NCI-H2171 treated with DMSO at 0.1 percent for 48 hours (cell line): ENCODE data around the gene BCAS4.

Source experiments
- DNase-seq: peaks from one replicate; lab custom pipeline; 2025; lab: John Stamatoyannopoulos, UW

Gene BCAS4

DNA sequence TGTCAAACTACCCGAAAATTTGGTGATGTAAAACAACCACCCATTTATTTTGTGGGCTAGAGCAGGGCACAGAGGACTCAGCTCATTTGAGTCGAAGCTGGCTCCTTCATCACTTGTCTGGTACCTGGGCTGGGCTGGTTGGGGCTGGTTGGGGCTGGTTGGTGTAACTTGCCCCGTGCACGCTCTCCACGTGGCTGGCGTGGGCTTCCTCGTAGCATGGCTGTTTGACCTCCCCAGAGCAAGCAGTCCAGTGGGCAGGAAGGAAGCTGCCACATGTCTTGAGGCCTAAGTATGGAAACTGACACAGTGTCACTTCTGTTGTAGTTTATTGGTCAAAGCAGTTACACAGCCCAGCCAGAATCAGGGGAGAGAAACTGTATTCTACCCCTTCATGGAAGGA is 27.1 kb downstream of the BCAS4 start:
- no peak for DNase-seq

DNA sequence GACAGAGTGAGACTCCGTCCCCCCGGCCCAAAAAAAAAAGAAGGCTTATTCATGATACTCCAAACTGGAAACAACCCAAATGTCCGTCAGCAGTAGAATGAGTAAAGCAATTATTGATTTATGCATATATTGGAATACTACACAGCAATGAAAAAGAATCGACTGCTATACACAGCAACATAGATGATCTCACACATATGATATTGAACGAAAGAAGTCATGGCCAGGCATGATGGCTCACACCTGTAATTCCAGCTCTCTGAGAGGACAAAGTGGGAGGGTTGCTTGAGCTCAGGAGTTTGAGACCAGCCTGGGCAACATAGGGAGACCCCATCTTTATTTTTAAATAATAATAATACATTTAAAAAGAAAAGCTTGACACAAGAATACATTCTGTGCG is 28.5 kb downstream of the BCAS4 start:
- DNase-seq: no peak

DNA sequence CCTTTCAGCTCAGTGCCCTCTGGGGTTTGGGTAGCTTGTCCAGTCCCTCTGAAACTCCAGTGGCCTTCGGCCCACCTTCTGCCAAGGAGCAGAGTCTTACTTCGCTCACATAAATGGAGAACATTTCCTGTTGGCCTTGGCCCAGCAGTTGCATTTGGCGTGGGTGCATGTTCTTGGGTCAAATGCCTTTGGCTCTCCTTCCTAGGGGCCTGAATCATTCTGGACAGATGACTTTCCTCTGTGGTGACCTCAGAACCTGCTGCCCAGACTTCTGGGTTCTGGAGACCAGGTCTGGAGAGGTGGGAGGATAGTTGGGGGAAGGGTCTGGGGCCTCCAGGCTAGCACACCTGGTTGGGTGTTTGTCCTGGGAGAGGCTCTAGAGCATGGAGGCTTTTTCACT is 29.3 kb downstream of the BCAS4 start:
- no peak for DNase-seq

DNA sequence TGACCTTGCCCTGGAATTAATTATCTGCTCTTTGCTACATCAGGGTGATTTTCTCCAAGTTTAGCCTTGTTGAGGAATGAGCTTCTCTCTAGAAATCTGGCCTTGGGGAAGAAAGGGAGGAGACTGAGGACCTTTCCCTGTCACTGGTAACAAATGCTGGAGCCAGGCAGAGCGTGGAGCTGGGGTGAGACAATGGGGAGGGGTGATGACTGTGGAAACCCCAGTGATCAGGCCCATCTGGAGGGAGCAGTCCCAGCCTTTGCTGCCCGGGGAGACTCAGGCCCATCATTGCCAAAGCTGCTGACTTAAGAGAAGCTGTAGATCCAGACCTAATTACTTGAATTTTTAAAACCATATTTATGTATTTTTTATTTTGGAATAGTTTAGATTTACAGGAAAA is 31.3 kb downstream of the BCAS4 start:
- no peak for DNase-seq

DNA sequence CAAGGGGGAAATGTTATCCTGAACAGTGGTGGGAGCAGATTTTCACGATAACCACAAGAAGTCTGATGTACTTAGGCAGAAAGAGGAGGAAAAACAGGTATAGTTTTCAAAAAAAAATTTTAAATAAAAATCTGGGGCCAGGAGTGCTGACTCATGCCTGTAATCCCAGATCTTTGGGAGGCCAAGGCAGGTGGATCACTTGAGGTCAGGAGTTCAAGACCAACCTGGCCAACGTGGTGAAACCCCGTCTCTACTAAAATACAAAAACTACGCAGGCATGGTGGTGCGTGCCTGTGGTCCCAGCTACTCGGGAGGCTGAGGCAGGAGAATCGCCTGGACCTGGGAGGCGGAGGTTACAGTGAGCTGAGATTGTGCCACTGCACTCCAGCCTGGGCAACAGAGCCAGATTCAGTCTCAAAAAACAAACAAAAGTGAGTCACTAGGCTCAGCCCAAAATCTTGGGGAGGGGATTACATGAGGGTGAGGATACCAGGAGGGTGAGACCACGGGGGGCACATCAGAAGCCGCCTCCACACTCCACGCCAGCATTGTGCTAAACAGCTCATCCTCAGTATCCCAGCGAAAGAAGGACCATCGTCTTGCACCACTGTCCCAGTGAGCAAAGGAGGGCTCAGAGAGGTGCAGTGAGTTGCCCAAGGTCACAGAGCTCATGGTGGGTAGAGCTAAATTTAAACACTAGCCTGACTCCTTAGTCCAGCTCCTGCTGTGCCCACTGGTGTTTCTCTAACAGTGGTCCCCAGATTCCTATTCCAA is 33.7 kb downstream of the BCAS4 start:
- DNase-seq: no peak

DNA sequence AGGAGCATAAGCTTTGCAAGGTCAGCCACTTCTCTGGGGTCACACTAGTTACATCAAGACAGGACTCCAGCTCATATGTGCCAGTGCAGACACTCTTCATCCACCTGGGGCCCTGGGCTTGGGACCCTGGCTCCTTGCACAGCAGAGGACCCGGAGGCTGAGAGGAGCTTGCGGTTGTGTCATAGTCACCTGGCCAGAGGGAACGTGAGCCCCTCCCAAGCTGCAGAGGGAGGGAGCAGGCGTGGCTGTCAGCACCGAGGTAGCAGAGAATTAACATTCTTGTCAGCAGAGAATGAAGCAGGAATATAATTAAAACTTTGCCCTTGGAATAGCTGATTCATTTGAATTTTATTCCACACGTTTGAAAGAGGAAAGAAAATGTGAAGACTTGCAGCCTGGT is 36.8 kb downstream of the BCAS4 start:
- DNase-seq: no peak

DNA sequence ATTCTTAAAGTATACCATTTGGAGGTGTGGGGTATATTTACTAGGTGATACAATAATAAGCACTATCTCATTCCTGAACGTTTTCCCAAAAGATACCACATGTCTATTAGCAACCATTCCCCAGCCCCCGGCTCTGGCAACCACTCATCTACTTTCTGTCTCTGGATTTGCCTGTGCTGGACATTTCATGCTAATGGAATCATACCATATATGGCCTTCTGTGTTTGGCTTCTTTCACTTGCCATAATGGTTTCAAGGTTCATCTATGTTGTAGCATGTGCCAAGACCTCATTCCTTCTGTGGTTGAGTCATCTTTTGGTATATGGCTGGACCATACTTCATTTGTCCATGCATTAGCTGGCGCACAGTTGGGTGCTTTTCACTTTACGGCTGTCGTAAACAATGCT is 39.7 kb downstream of the BCAS4 start:
- no peak for DNase-seq

DNA sequence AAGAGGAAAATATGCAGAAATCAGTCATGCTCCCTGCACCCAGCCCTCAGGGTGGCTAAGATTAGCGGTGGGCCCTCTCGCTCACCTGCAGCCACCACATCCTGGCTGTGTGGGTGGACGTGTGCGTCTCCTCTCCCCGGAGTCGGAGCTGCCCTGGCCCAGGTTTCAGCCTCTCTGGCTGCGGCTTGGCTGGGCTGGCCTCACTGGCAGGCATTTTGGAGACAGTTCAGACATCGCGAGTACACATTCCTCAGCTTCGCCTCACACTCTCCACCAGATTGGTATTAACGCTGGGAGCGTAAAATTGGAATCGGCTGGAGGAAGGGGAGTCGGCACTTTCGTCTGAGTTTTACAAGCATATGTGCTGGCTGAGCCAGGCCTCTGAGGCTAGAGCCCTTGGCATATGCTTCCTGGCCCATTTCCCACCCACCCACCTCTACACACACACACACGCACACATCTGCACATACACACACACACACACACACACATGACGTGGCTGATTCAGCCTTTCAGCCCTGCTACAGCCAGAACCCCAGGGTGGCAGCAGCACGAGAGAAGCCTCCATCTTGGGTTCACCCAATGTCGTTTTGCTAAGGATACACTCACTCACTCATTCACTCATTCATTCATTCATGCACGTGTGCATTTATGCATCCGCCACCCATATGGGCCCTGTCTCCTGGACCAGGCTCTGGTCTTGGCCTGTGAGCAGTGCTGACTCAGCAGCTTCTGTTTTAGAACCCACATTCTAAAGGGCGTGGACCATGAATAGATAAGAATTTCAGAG is 42.9 kb downstream of the BCAS4 start:
- DNase-seq: no peak

DNA sequence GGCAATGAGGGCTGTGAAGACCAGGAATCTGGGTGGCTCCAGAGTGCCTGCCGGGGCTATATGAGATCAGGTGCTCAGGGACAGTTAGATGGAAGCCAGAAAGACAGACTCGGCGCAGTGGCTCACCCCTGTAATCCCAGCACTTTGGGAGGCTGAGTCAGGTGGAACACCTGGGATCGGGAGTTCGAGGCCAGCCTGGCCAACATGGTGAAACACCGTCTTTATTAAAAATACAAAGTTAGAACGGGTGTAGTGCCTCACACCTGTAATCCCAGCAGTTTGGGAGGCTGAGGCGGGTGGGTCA is 43.4 kb downstream of the BCAS4 start:
- no peak for DNase-seq

DNA sequence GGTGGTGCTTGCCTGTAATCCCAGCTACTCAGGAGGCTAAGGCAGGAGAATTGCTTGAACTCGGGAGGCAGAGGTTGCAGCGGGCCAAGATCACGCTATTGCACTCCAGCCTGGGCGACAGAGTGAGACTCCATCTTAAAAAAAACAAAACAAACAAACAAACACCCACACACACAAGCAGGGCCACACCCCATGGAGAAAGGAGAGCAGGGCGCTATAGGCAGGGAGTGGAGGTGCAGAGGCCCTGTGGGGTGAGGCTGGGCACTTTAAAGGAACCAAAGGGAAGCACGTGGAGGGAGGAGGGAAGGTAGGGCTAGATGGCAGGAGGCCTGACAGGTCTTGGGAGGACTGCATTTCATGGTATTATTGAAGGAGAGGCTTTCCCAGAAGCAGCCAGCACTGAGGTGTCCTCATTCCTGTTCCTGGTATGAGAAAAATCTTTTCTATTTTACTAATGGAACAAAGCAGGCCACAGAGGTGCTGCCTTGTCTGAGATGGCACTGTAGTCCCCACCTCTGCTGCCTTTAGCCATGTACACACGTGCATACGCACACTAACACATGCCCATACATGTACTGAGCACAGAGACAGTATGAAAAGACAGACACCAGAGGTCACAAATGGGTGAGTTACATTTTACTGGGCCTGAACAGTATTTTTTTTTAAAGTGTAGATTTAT is 44.0 kb downstream of the BCAS4 start:
- DNase-seq: no peak

DNA sequence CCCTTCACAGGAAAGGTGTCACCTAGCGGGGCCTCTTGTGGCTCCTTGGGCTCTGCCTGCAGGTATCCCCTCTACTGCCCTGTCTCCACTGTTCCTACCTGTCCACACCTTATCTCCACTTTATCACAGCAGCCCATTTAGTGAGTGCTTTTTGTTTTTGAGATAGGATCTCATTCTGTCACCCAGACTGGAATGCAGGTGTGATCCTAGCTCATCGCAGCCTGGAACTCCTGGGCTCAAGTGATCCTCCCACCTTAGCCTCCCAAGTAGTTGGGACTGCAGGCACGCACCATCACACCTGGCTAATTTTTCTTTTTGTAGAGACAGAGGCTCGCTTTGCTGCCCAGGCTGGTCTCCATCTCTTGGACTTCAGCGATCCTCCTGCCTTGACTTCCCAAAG is 48.0 kb downstream of the BCAS4 start:
- no peak for DNase-seq

DNA sequence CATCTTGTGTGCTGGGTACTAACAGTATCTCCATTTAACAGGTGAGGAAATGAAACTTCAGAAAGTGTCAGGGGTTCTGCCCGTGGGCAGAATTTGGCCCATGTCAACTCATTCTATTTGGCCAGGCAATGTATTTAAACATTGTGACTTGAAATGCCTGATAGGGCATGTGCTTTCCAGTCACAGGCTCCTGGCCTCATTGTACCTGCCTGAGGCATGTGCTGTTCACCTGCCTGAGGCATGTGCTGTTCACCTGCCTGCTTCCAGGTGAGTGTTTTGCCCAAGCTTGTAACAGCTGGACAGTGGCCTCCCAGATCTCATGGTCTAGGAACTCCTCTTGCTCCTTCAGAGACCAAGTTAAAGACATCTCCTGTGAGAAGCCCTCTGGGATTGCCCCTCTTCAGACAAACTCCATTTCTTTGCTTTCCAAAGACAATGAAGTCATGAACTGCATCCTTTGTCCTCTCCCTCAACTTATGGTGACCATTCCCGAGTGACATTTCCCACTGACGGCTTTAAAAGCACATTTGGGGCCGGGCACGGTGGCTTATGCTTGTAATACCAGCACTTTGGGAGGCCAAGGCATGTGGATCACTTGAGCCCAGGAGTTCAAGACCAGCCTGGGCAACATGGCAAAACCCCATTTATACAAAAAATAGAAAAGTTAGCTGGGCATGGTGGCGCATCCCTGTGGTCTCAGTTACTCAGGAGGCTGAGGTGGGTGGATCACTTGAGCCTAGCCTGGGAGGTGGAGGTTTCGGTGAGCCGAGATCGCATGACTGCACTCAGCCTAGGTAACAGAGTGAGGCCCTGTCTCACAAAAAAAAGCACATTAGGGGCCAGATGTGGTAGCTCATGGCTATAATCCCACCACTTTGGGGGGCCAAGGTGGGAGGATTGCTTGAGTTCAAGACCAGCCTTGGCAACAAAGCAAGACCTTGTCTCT is 48.7 kb downstream of the BCAS4 start:
- no peak for DNase-seq

DNA sequence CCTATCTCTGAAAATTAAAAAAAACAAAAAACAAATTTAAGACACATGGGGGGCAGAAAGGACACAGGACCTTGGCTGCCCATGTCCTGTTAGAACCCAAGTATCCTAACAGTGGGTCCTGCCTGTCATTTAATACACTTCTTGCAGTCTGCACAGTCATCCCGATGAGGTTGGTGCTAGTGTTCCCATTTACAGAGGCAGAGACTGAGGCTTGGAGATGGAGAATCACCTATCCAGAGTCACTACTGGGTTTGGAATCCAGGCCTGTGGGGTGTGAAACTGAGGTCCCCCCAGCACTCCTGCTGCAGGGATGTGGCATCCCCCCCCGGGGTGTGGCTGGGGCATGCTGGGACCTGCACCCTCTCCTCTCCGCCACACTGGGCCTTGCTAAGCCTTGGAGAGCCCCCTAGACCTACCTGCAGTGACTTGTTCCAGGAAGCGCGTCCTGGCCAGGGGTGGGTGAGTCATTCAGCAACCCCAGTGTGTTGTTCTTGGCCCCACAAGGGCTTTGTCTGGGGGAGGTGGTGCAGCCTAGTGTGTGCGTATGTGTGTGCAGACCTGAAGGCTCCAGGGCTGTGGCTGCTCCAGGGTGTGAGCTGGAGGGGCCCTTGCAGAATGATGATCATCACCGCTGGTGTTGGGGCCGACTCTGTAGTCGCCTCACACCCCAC is 49.7 kb downstream of the BCAS4 start:
- DNase-seq: no peak

DNA sequence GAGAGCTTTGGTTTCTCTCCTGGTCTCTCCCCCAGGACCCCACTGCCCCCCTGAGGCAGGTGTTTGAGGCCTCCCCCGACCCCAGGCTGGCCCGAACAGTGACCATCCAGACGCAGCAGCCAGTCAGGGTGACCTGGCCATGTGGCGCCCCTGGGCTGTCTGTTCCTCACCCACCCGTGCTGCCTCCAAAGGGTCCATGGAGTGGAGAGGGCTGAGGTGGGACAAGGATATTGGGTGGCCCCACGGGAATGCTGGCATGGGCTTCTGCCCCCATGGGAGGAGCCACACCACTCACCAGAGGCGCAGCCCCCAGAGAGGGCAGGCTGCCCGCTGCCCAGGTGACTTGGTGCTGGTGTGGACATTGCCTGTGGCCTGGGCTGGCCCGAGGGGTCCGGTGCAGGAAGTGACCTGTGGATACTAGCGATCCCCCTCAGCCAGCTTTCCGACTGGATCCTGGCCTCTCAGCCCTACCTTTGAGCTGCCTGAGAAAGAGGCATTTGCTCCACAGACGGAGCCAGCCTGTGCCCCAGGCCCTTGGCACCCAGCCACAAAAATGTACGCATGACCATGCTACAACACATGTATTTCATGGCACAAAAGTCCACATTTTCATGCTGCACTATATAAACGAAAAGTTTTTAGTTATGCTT is 50.8 kb downstream of the BCAS4 start:
- DNase-seq: no peak

DNA sequence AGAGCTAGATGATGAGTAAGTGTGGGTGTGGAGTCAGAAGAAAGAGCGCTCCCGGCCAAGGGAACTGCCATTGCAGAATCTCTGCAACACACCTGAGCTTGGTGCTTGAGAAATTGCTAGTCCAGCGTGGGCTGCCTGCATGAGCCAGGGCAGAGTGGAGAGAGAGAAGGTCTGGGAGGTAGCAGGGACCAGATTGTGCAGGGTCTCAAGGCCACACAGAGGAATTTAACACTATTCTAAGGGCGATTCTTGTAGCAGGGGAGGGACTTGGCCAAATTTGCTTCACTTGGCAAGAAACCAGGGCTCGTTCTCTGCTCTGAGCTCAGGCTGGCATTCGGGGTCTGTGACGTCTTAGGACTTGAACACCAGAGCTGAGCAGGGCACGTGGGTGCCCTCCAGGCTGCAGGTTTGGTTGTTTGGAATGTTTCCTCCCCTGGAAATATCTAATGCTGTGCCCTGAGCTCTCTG is 53.5 kb downstream of the BCAS4 start:
- no peak for DNase-seq

DNA sequence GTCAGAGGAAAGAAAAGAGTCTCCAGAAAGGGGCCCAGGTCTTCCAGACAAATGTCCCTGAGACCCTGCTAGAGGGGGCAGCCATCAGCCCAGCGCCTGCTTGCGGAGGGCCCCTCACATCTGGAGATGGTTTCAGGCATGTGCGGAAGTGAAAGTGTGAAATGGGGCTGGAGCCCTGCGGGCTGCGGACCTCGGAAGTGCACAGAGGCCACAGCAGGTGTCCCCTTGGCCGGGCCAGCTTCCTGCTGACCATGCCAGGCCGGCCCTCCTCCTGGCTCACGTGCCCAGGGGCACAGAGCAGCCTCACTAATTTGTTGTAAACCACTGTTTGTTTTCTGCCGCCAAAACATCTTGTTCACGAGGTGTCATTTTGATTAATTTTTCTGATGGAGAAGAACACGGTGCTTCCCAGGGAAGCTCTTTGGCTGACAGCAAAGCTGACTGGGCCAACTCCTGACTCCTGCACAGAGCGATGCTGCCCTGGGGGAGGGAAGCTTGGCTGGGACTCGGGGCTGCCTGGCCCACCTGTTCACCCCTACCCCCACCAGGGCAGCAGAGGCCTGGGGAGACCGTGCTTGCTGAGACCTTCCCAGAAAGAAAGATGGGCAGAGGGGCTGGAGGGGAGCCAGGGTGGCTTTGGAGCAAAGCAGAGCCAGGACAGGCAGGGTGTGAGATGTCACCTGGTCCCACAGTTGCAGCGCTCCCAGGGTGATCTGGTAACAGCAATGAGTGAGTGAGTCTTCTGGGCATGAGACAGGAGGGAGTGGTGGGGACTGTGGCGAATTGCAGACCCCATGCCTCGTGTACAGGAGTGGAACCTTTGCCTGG is 54.2 kb downstream of the BCAS4 start:
- no peak for DNase-seq

DNA sequence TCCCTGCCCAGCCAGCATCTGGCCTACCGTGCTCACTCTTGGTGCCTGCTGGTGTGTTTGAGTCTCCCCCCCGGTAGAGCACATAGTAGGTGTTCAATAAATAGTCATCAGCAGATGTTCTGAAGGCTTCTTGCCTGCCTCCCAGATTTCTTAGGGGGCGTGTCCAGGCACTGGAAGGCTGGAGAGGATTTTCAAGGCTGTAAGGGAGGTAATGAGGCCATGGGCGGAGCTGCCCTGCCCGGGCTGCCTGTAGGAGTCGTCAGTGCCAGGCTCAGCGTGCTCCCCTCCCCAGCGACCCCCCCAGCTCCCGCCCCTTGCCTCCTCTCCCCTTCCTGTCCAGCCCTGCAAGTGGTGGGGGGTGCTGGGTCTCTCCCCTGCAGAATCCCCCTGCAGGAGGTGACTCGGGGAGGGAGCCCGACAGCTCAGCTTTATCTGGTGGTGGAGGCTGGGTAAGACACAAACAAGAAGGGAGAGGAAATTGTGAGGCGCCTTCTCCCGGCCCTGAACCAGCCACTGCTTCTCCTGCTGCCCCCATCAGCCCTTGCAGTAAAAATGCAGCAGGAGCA is 55.9 kb downstream of the BCAS4 start:
- no peak for DNase-seq

DNA sequence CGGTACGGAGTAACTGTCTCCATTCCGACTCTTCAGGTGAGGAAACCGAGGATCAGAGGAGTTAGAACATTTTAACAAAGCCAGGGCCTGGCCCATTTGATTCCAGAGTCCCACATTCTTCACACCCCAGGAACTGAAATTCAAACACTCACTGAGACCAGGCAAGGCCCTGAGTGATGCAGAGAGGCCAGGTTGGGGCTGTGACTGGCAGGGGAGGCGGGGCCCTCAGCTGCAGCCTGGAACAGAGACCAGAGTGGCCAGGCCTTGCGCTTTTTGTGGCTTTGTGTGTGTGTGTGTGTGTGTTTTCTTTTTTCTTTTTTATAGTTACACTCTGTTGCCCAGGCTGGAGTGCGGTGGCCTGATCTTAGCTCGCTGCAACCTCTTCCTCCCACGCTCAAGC is 57.2 kb downstream of the BCAS4 start:
- DNase-seq: no peak

DNA sequence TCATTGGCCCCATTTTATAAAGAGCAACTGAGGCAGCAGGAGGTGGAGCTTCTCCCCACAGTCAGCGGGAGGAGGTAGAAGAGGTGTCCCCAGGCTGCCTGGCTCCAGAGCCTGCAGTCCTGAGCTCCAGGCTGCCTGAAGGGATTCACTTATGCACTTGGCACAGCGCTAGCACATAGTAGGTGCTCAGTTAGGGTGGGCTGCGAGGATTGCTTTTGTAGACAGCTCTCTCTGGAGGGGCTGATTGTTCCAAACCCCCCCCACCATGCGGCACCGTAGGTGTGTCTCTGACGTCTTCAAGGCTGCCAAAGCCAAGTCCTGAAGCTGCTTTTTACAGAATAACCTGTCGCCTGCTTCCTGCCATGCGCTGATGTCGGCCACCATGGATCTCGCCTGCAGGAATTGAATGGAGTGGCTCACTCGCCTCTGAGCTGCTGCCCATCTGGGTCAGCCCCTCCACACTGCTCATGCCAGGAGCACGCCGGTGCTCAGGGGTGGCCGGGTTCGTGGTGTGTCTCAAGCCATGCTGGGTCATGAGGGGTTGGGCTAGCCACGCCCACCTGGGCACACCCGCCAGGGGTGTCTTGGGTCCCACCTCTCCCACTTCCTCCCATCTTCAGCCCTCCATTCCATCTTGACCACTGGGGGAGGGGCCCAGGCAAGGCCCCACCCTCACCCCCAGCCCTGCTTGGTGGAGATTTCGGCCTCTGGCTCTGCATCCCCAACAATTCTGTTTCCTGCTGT is 59.8 kb downstream of the BCAS4 start:
- DNase-seq: no peak
